ENCODE measurements around the gene CDC20B. TPM values are rescaled to one million over a fixed set of nuclear protein-coding genes. Genes with fewer than 3 reads are reported as not detected.

The CDC20B gene, protein sequence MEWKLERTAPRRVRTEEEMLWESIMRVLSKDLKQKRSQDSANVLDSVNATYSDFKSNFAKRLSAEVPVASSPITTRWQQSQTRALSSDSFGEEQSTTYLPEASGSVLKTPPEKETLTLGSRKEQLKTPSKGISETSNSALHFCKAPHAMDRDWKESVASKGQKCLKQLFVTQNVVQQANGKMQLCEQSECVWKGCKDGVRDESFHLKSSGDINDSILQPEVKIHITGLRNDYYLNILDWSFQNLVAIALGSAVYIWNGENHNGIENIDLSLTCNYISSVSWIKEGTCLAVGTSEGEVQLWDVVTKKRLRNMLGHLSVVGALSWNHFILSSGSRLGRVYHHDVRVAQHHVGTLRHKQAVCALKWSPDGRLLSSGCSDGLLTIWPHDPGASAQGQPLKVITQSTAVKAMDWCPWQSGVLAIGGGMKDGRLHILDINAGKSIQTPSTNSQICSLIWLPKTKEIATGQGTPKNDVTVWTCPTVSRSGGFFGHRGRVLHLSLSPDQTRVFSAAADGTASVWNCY
- total RNA-seq = under 0.01 and 0.22 TPM in 2 replicates

DNA sequence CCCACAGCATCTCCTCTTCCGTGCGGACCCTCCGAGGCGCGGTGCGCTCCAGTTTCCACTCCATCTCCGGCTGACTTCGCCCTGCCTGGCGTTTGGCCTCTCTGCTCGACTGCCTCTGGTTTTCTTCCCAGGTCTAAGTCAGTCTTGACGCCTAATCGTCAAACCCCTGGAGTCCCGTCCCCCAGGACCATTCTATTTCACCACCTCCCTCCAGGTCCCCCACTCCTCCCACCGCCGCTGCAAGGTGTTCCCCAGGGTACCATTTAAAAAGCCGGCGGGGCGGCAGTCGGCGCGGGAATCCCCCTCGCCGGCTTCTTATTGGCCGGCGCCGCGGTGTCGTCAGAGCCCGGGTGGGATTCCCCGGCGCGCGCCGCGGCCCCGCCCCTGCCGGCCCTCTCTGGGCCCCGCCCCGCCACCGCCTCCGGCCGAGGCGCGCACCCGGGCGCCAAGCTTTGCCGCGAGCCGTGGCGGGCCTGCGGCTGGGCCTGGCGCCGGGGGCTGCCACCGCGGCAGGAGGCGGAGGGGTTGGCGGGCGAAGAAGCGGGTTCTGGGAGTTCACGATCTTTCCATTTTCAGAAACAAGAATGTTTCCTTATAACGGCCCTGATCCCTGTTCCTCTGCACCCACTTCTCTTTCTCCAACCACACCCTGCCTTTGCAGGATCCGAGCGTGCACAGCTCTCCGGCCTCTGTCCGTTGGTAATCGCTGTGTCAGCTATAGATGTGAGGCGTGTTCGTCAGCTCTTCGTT lies at the start of gene CDC20B:
Gene CDC20B (minus strand): TSS at position 241 of the 750 bp plus-strand sequence. CDS start 177 bp downstream, at position 64.

DNA sequence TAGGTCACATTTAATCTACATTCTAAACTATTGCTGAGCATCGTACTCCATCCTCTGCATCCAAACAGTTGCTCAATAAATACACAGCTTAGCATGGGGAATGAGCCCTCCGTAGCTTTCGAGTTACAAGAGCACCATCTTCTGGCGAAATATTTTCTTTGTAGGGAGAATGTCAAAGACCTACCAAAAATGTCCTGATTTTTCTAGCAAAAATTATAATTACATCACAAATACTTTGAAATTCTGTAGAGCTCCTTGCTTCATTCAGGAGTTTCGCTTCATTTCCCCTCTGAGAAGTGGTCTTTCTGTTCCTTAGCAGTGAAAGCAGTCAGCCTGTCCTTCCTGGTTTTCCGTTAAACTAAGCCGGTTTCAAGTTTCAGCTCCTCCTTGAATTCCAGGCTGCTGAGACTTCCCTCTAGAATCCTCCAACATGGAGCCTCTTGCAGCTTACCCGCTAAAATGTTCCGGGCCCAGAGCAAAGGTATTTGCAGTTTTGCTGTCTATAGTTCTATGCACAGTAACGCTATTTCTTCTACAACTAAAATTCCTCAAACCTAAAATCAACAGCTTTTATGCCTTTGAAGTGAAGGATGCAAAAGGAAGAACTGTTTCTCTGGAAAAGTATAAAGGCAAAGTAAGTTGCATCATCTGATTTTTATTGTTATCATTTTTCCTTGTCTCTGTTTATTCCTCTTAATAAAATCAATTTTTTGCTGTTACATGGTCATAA lies 13.0 kb downstream of the CDC20B start, which contains the start of gene GPX8:
Gene GPX8 (plus strand): TSS at position 409 of the 730 bp plus-strand sequence. CDS start 22 bp downstream, at position 431.

DNA sequence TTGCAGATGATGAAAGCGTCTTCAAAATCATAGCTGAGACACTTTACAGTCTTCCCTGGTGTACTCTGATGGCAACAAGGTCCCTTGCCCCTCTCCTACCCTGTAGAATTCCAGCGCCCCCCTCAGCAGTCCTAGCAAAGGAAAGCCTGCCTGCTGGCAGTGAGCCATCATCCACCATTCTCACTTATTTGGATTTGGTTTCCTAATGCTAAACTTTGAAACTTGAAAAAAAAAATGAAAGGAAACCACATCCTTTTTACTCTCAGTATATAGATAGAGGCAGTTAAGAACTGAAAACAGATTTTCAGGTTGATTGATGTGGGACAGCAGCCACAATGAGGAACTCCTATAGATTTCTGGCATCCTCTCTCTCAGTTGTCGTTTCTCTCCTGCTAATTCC lies 70.6 kb downstream of the CDC20B start, which contains the start of gene GZMA:
Gene GZMA (plus strand): TSS at position 299 of the 400 bp plus-strand sequence. CDS start 37 bp downstream, at position 336.

Other genes with a start within 250 kb of the CDC20B start
- 84.6 and 212 TPM in 2 replicates for gene ESM1, start 187.6 kb downstream of the CDC20B start, total RNA-seq
- 0.12 TPM in 1 of 2 replicates, not detected in the other for gene GZMK, start 148.9 kb downstream of the CDC20B start, total RNA-seq
- gene GZMA, start 70.5 kb downstream of the CDC20B start, total RNA-seq = not detected in 2 replicates
- 112 and 126 TPM in 2 replicates for gene GPX8, start 13.0 kb downstream of the CDC20B start, total RNA-seq
- gene MCIDAS, start 54.1 kb upstream of the CDC20B start, total RNA-seq = not detected in 2 replicates
- gene CCNO, start 60.4 kb upstream of the CDC20B start, total RNA-seq = 0.12 and 0.22 TPM in 2 replicates
- 38.6 and 43.3 TPM in 2 replicates for gene DHX29, start 134.5 kb upstream of the CDC20B start, total RNA-seq
- 133 and 214 TPM in 2 replicates for gene MTREX, start 134.8 kb upstream of the CDC20B start, total RNA-seq